Loucy (cell line): ENCODE data around the gene PRKCE.

ENCODE experiments used
- H2AFZ ChIP-seq: fragments of 200-600 bp; sonication (generic); 2 replicates; pipeline ENCODE4 v1.6.0; 2016; ENCODE audit warnings: antibody characterized with exemption, mild to moderate bottlenecking, low read length, moderate library complexity
- H3F3A ChIP-seq: fragments of 200-600 bp; 2 replicates; pipeline ENCODE4 v1.6.0; 2016; ENCODE audit warnings: antibody characterized with exemption, low read depth, mild to moderate bottlenecking
- H3K27me3 ChIP-seq: fragments of 200-600 bp; sonication (generic); 2 replicates; pipeline ENCODE4 v1.6.1; 2014; ENCODE audit warnings: low read length, mild to moderate bottlenecking; ENCODE audit not compliant: insufficient read depth, poor library complexity, severe bottlenecking
- H3K36me3 ChIP-seq: fragments of 200-600 bp; sonication (generic); 2 replicates; pipeline ENCODE4 v1.6.1; 2016; ENCODE audit warnings: low read length; ENCODE audit not compliant: insufficient read depth
- H3K4me1 ChIP-seq: fragments of 200-600 bp; sonication (generic); 2 replicates; pipeline ENCODE4 v1.5.1; 2014; ENCODE audit warnings: low read length, mild to moderate bottlenecking; ENCODE audit not compliant: insufficient read depth, poor library complexity, severe bottlenecking
- H3K4me2 ChIP-seq: fragments of 200-600 bp; sonication (generic); 2 replicates; pipeline ENCODE4 v1.6.0; 2014; ENCODE audit warnings: antibody characterized with exemption, low read length, low read depth, mild to moderate bottlenecking; ENCODE audit not compliant: poor library complexity, severe bottlenecking
- H3K4me3 ChIP-seq: fragments of 200-600 bp; sonication (generic); 2 replicates; pipeline ENCODE4 v1.5.1; 2014; ENCODE audit warnings: low read length, mild to moderate bottlenecking, mixed read lengths; ENCODE audit not compliant: poor library complexity, severe bottlenecking
- H3K79me2 ChIP-seq: fragments of 200-600 bp; sonication (generic); 2 replicates; pipeline ENCODE4 v1.6.1; 2014; ENCODE audit warnings: low read length; ENCODE audit not compliant: insufficient read depth
- H3K9ac ChIP-seq: fragments of 200-600 bp; sonication (generic); 2 replicates; pipeline ENCODE4 v1.6.0; 2014; ENCODE audit warnings: mild to moderate bottlenecking, low read depth, low read length, moderate library complexity; ENCODE audit not compliant: poor library complexity, severe bottlenecking
- H3K9me2 ChIP-seq: fragments of 200-600 bp; sonication (generic); replicated peaks from 2 replicates; pipeline ENCODE4 v1.6.1; 2016; ENCODE audit warnings: low read depth, low read length, mixed read lengths
- H3K9me3 ChIP-seq: fragments of 200-600 bp; sonication (generic); 2 replicates; pipeline ENCODE4 v1.6.1; 2014; ENCODE audit warnings: mild to moderate bottlenecking, antibody characterized with exemption, low read length, low read depth; ENCODE audit not compliant: insufficient read depth
- H4K20me1 ChIP-seq: fragments of 200-600 bp; sonication (generic); 2 replicates; pipeline ENCODE4 v1.6.0; 2014; ENCODE audit warnings: antibody characterized with exemption, low read length, mild to moderate bottlenecking; ENCODE audit not compliant: insufficient read depth, poor library complexity, severe bottlenecking
- EZH2phosphoT487 ChIP-seq: fragments of 200-600 bp; IDR thresholded peaks from 2 replicates; pipeline ENCODE4 v1.6.1; 2018; ENCODE audit warnings: antibody characterized with exemption, mild to moderate bottlenecking, moderate library complexity, borderline replicate concordance
- TF ChIP-seq, protein P1 (sequence below): fragments of 200-600 bp; sonication (generic); conservative IDR thresholded peaks from 2 replicates; pipeline ENCODE4 v1.5.1; 2014; ENCODE audit warnings: mild to moderate bottlenecking, antibody characterized with exemption, low read length

The PRKCE gene

DNA sequence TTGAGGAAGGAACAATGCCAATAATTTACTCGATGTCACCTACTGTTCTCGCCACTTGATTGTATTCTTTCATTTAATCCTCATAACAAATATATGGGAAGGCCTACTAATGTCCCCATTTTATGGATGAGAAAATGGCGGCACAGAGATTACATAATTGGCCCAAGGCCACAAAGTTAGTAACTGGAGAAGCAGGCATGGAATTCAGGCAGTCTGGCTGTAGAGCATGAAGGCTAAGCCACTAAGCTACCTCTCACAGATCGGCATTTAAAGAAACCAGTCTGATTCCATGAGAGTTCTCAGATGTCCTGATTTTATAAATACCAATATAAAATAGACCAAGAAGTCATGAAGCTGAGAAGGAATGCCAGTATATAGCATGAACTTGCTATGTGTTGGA lies 523.9 kb downstream of the PRKCE start:
- Histone ChIP-seq H3K79me2 (no peaks in the 10 kb centered on the region), H3K9me3 (no peaks in the 10 kb centered on the region), H3K9ac (no peak overlapping the region), H3K27me3 (no peaks in the 10 kb centered on the region), H4K20me1 (no peaks in the 10 kb centered on the region), H3K9me2 (no peaks in the 10 kb centered on the region), H3K4me3 (no peak overlapping the region), H3K4me2 (no peak overlapping the region), H3K36me3 (no peaks in the 10 kb centered on the region; the same call in 1 of the 2 replicates), H3F3A (no peaks in the 10 kb centered on the region), H3K4me1 (peaks cover 35% of the 10 kb centered on the region), H2AFZ (no peak overlapping the region)
- no peak for TF ChIP-seq EZH2phosphoT487
- TF ChIP-seq, protein P1, sequence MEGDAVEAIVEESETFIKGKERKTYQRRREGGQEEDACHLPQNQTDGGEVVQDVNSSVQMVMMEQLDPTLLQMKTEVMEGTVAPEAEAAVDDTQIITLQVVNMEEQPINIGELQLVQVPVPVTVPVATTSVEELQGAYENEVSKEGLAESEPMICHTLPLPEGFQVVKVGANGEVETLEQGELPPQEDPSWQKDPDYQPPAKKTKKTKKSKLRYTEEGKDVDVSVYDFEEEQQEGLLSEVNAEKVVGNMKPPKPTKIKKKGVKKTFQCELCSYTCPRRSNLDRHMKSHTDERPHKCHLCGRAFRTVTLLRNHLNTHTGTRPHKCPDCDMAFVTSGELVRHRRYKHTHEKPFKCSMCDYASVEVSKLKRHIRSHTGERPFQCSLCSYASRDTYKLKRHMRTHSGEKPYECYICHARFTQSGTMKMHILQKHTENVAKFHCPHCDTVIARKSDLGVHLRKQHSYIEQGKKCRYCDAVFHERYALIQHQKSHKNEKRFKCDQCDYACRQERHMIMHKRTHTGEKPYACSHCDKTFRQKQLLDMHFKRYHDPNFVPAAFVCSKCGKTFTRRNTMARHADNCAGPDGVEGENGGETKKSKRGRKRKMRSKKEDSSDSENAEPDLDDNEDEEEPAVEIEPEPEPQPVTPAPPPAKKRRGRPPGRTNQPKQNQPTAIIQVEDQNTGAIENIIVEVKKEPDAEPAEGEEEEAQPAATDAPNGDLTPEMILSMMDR, result no peak

DNA sequence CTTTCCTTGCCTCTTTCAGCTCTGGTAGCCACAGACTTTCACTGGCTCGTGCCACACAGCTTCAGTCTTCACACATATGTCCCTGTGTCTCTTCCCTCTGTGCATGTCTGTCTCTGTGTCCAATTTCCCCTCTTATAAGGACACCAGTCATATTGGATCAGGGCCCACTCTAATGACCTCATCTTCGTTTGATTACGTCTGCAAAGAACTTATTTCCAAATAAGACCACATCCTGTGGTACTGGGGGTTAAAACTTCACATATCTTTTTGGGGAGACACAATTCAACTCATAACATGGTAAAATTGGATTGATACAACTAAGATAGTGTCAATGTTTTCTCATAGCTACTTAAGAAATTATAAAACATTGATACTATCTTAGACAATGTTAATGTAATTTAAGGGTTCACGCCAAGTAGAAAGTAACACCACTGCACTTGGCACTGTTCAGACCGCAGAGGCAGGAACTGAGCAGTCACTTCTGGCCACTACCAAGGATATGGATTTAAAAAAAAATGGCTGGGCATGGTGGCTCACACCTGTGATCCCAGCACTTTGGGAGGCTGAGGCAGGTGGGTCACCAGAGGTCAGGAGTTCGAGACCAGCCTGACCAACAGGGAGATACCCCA lies 526.1 kb downstream of the PRKCE start:
- Histone ChIP-seq H3K79me2 (no peaks in the 10 kb centered on the region), H3K9me2 (no peaks in the 10 kb centered on the region), H3K4me1 (peaks cover 35% of the 10 kb centered on the region), H4K20me1 (no peaks in the 10 kb centered on the region), H2AFZ (no peak overlapping the region), H3K9ac (no peak overlapping the region), H3F3A (no peaks in the 10 kb centered on the region), H3K4me2 (no peak overlapping the region), H3K27me3 (no peaks in the 10 kb centered on the region), H3K9me3 (no peaks in the 10 kb centered on the region), H3K36me3 (no peaks in the 10 kb centered on the region; the same call in 1 of the 2 replicates), H3K4me3 (no peak overlapping the region)
- no peak for TF ChIP-seq EZH2phosphoT487
- TF ChIP-seq, protein P1, result no peak

DNA sequence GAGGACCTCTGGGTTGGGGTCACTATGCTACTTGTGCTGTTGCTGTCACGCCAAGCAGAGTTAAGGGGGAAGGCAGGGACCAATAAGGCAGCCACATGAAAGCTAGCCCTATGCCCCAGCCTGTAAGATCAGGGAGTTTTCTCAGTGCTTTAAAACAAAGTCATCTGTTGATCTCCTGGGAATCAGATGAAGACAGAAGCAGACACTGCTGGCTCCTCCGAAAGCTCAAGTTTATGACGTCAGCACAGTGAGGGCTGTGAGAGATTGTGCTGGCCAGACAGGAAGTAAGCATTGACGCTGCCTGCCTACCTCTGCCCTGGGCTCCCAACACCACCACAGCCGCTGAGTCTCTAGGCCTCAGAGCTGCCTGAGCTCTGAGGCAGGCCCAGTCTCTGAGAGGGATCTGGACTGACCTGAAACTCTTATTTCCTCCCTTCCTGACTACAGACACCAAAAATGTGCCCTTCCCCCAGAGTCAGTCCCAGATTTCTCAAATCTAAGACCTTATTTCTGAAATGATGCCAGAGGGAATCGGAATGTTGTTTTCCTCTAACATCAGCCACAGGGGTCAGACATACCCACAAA lies 527.7 kb downstream of the PRKCE start:
- Histone ChIP-seq H3K4me3 (no peak overlapping the region), H3K9ac (peak overlapping the region; percentile 12), H3K36me3 (no peaks in the 10 kb centered on the region; the same call in 1 of the 2 replicates), H3K4me1 (peaks cover 29% of the 10 kb centered on the region), H3K9me3 (no peaks in the 10 kb centered on the region), H3K79me2 (no peaks in the 10 kb centered on the region), H3F3A (no peaks in the 10 kb centered on the region), H3K27me3 (no peaks in the 10 kb centered on the region), H3K4me2 (peak overlapping the region; percentile 32), H4K20me1 (no peaks in the 10 kb centered on the region), H2AFZ (no peak overlapping the region), H3K9me2 (no peaks in the 10 kb centered on the region)
- TF ChIP-seq EZH2phosphoT487, result no peak
- TF ChIP-seq, protein P1, result no peak
